IMR-90 (cell line): Measurements from ENCODE around the gene NKTR. TPM values are rescaled to one million over a fixed set of nuclear protein-coding genes. Genes with fewer than 3 reads are reported as not detected.
A peak's percentile ranks its signal among the peaks of the same experiment; 100 is the strongest.

ENCODE experiments used
- ATAC-seq: fragments of 200-7000 bp; cut with Tn5 transposase; 2 replicates; pipeline ENCODE4 v1.9.1; 2020; ENCODE audit warnings: low read depth, mild to moderate bottlenecking, moderate library complexity
- BruUV-seq: library from RNA; stranded (reverse); fragments of 400-500 nt; replicated peaks from 2 replicates; lab custom pipeline; 2021; lab: Mats Ljungman, UMichigan
- CTCF ChIA-PET: fragments of 300-600 bp; formaldehyde crosslinking; extraction: SDS; loops from one replicate; lab custom pipeline; 2021; ENCODE audit warnings: antibody characterized with exemption; lab: Yijun Ruan, JAX
- POLR2A ChIA-PET: fragments of 300-600 bp; sonication (Branson Sonifier 250); formaldehyde crosslinking; loops from one replicate; lab custom pipeline; 2022; ENCODE audit warnings: antibody characterized with exemption; ENCODE audit not compliant: unreplicated experiment; lab: Charles Lee
- DNase-seq: peaks from one replicate; pipeline ENCODE4 v3.0.0; 2013
- H2AFZ ChIP-seq: replicated peaks from 2 replicates; pipeline ENCODE3; 2013; ENCODE audit warnings: low read length, mild to moderate bottlenecking; ENCODE audit not compliant: poor library complexity
- H2AK5ac ChIP-seq: 2 replicates; pipeline ENCODE4 v1.6.1; 2013; ENCODE audit warnings: low read depth, low read length, inconsistent platforms
- H2AK9ac ChIP-seq: replicated peaks from 2 replicates; pipeline ENCODE3; 2013; ENCODE audit warnings: mild to moderate bottlenecking, low read depth, low read length, moderate library complexity; ENCODE audit not compliant: poor library complexity
- H2BK120ac ChIP-seq: 2 replicates; pipeline ENCODE4 v1.6.1; 2013; ENCODE audit warnings: low read depth, low read length, inconsistent platforms
- H2BK15ac ChIP-seq: 3 replicates; pipeline ENCODE4 v1.6.1; 2013; ENCODE audit warnings: low read depth, low read length, inconsistent platforms
- H2BK20ac ChIP-seq: 2 replicates; pipeline ENCODE4 v1.6.1; 2013; ENCODE audit warnings: low read depth, mild to moderate bottlenecking, inconsistent platforms, low read length, moderate library complexity
- H2BK5ac ChIP-seq: 2 replicates; pipeline ENCODE4 v1.6.1; 2013; ENCODE audit warnings: mild to moderate bottlenecking, low read depth, low read length, inconsistent platforms; ENCODE audit not compliant: poor library complexity, severe bottlenecking
- H3K14ac ChIP-seq: replicated peaks from 2 replicates; pipeline ENCODE4 v1.6.1; 2013; ENCODE audit warnings: low read depth, low read length, inconsistent platforms
- H3K18ac ChIP-seq: 2 replicates; pipeline ENCODE4 v1.6.1; 2013; ENCODE audit warnings: low read depth, low read length, control low read depth
- H3K23ac ChIP-seq: 2 replicates; pipeline ENCODE4 v1.6.1; 2013; ENCODE audit warnings: low read depth, low read length, inconsistent platforms
- H3K27ac ChIP-seq: 2 replicates; pipeline ENCODE4 v1.5.1; 2013; ENCODE audit warnings: mild to moderate bottlenecking, control low read depth, low read length; ENCODE audit not compliant: insufficient read depth
- H3K27me3 ChIP-seq: 2 replicates; pipeline ENCODE4 v1.6.1; 2013; ENCODE audit warnings: low read length; ENCODE audit not compliant: control insufficient read depth, insufficient read depth
- H3K36me3 ChIP-seq: 2 replicates; pipeline ENCODE4 v1.6.1; 2013; ENCODE audit warnings: low read length, mixed read lengths; ENCODE audit not compliant: control insufficient read depth, insufficient read depth
- H3K4ac ChIP-seq: 2 replicates; pipeline ENCODE4 v1.6.1; 2013; ENCODE audit warnings: low read depth, low read length, inconsistent platforms
- H3K4me1 ChIP-seq: 2 replicates; pipeline ENCODE4 v1.6.1; 2013; ENCODE audit warnings: low read length, mixed read lengths; ENCODE audit not compliant: control insufficient read depth, insufficient read depth
- H3K4me2 ChIP-seq: 2 replicates; pipeline ENCODE4 v1.6.1; 2013; ENCODE audit warnings: low read depth, mild to moderate bottlenecking, control low read depth, low read length, moderate library complexity
- H3K4me3 ChIP-seq: 2 replicates; pipeline ENCODE4 v1.5.1; 2013; ENCODE audit warnings: low read depth, mild to moderate bottlenecking, control low read depth, low read length, moderate library complexity; ENCODE audit not compliant: insufficient read depth
- H3K56ac ChIP-seq: 2 replicates; pipeline ENCODE4 v1.6.1; 2013; ENCODE audit warnings: low read length, inconsistent platforms; ENCODE audit not compliant: insufficient read depth; ENCODE audit errors: extremely low read depth
- H3K79me1 ChIP-seq, 2 experiments: 2 replicates each; pipeline ENCODE4 v1.6.1; 2013; ENCODE audit warnings: low read length in 2 of 2, inconsistent platforms in 1 of 2, low read depth in 1 of 2
- H3K9ac ChIP-seq: 2 replicates; pipeline ENCODE4 v1.6.1; 2013; ENCODE audit warnings: low read depth, low read length, control low read depth
- H3K9me1 ChIP-seq: 2 replicates; pipeline ENCODE4 v1.6.1; 2013; ENCODE audit warnings: low read length, inconsistent platforms; ENCODE audit not compliant: insufficient read depth
- H3K9me3 ChIP-seq: 2 replicates; pipeline ENCODE4 v1.6.1; 2013; ENCODE audit warnings: low read length; ENCODE audit not compliant: control insufficient read depth, insufficient read depth
- H4K20me1 ChIP-seq: 2 replicates; pipeline ENCODE4 v1.6.1; 2013; ENCODE audit warnings: low read length, inconsistent platforms; ENCODE audit not compliant: insufficient read depth
- H4K5ac ChIP-seq: 2 replicates; pipeline ENCODE4 v1.6.1; 2013; ENCODE audit warnings: mild to moderate bottlenecking, low read depth, low read length, control low read depth
- H4K8ac ChIP-seq, 2 experiments: 2 replicates each; pipeline ENCODE4 v1.6.1; 2013; ENCODE audit warnings: low read depth in 2 of 2, low read length in 2 of 2, control low read depth in 1 of 2, inconsistent platforms in 1 of 2
- H4K91ac ChIP-seq: 2 replicates; pipeline ENCODE4 v1.6.1; 2013; ENCODE audit warnings: low read depth, low read length, inconsistent platforms; ENCODE audit not compliant: insufficient read depth
- BHLHE40 ChIP-seq: fragments of 150-350 bp; IDR thresholded peaks from 2 replicates; pipeline ENCODE4 v1.6.1; 2016; ENCODE audit warnings: mild to moderate bottlenecking, low read depth, low read length
- CEBPB ChIP-seq: IDR thresholded peaks from 2 replicates; pipeline ENCODE4 v1.6.1; 2012; ENCODE audit warnings: low read depth, low read length, improper control_type of control experiment
- CHD1 ChIP-seq: IDR thresholded peaks from 2 replicates; pipeline ENCODE4 v1.6.1; 2012; ENCODE audit warnings: low read depth, low read length, improper control_type of control experiment
- CTCF ChIP-seq: conservative IDR thresholded peaks from 2 replicates; pipeline ENCODE4 v1.5.1; 2012; ENCODE audit warnings: mild to moderate bottlenecking, low read depth, low read length, improper control_type of control experiment
- ELK1 ChIP-seq: fragments of 150-350 bp; IDR thresholded peaks from 2 replicates; pipeline ENCODE4 v1.6.1; 2016; ENCODE audit warnings: low read depth, mild to moderate bottlenecking, low read length, moderate library complexity, borderline replicate concordance
- FOS ChIP-seq: fragments of 150-350 bp; IDR thresholded peaks from 2 replicates; pipeline ENCODE4 v1.6.1; 2016; ENCODE audit warnings: low read depth, low read length
- MAZ ChIP-seq: IDR thresholded peaks from 2 replicates; pipeline ENCODE4 v1.6.1; 2012; ENCODE audit warnings: low read depth, mild to moderate bottlenecking, low read length, improper control_type of control experiment, moderate library complexity, borderline replicate concordance
- MXI1 ChIP-seq: IDR thresholded peaks from 2 replicates; pipeline ENCODE4 v1.6.1; 2012; ENCODE audit warnings: low read depth, mild to moderate bottlenecking, low read length, moderate library complexity, borderline replicate concordance
- NFE2L2 ChIP-seq: fragments of 150-350 bp; IDR thresholded peaks from 2 replicates; pipeline ENCODE4 v1.6.1; 2016; ENCODE audit warnings: low read depth, mild to moderate bottlenecking, low read length
- POLR2A ChIP-seq: IDR thresholded peaks from 2 replicates; pipeline ENCODE4 v1.6.1; 2012; ENCODE audit warnings: mild to moderate bottlenecking, low read depth, low read length
- RAD21 ChIP-seq: IDR thresholded peaks from 2 replicates; pipeline ENCODE4 v1.6.1; 2012; ENCODE audit warnings: low read length, improper control_type of control experiment
- RCOR1 ChIP-seq: IDR thresholded peaks from 2 replicates; pipeline ENCODE4 v1.6.1; 2012; ENCODE audit warnings: mild to moderate bottlenecking, low read length, improper control_type of control experiment; ENCODE audit not compliant: insufficient replicate concordance
- RFX5 ChIP-seq: IDR thresholded peaks from 2 replicates; pipeline ENCODE4 v1.8.0; 2012; ENCODE audit warnings: low read depth, mild to moderate bottlenecking, low read length, moderate library complexity
- SMC3 ChIP-seq: fragments of 150-350 bp; IDR thresholded peaks from 2 replicates; pipeline ENCODE4 v1.6.1; 2016; ENCODE audit warnings: low read depth, mild to moderate bottlenecking, antibody characterized with exemption, low read length, moderate library complexity
- USF2 ChIP-seq: fragments of 150-350 bp; IDR thresholded peaks from 2 replicates; pipeline ENCODE4 v1.6.1; 2017; ENCODE audit warnings: mild to moderate bottlenecking, antibody characterized with exemption, low read length, low read depth
- WGBS, 2 experiments: methylation state at CpG; one replicate each; pipeline versions ENCODE4 v1.1.5 to v1.1.7; 2013; ENCODE audit warnings: missing lambda C conversion rate in 2 of 2; ENCODE audit not compliant: insufficient read length in 1 of 2; ENCODE audit errors: extremely low coverage in 2 of 2; 5-methylcytosine and 5-hydroxymethylcytosine counted together
- dilution Hi-C: fragments of 300-500 bp; cut with HindIII; formaldehyde crosslinking; loops from one replicate; pipeline ENCODE4 v1.14.3; 2018; ENCODE audit warnings: low sequenced_read_pairs; ENCODE audit not compliant: unreplicated experiment
- in situ Hi-C: fragments of 300-500 bp; cut with MboI; formaldehyde crosslinking; loops from 3 replicates; pipeline ENCODE4 v1.14.3; 2019; ENCODE audit warnings: low sequenced_read_pairs, inconsistent platforms, mixed read lengths
- intact Hi-C: fragments of 100-400 bp; cut with micrococcal nuclease; formaldehyde crosslinking; loops from 2 replicates; pipeline ENCODE4 v1.10.0; 2022
- polyA plus RNA-seq, 3 experiments: library from polyadenylated mRNA; depleted of rRNA; stranded (reverse); fragments of >200 nt; gene quantifications; 2 replicates each; pipeline ENCODE4 v1.2.3, GENCODE V29; 2012; ENCODE audit warnings: low replicate concordance in 1 of 3
- total RNA-seq: library from RNA; depleted of rRNA; stranded (reverse); fragments of >200 nt; gene quantifications from 2 replicates; pipeline ENCODE4 v1.2.3, GENCODE V29; 2012

Gene NKTR
- total and polyA plus RNA-seq, 2 of the 4 experiments (the other 2 are of a cell fraction) = 24.0 to 30.7 TPM

GRCh38 chr3:42690191-42690590, 89.7 kb downstream of the NKTR start:
- 59% methylated on average over 7 of the region's 7 CpGs; no CpG with 5 or more reads in 1 of the 2 experiments for WGBS, 2 experiments
- dilution Hi-C loops = no loop called here
- POLR2A ChIA-PET = no interaction called here

More at GRCh38 chr3:42690191-42690590, 89.7 kb downstream of the NKTR start:
- Histone ChIP-seq H3K9ac (no peak overlapping the region), H3K9me1 (0 out of 2 replicates have a peak, but pooled peaks cover 2% of the 10 kb centered on the region), H2BK5ac (no peak overlapping the region), H3K4ac (no peak overlapping the region), H2BK120ac (no peak overlapping the region), H3K4me3 (no peak overlapping the region), H2BK20ac (no peak overlapping the region), H3K9me3 (peaks cover 7% of the 10 kb centered on the region), H2AK5ac (no peak overlapping the region), H3K4me2 (no peak overlapping the region), H2BK15ac (no peak overlapping the region), H3K36me3 (no peaks in the 10 kb centered on the region), H3K27ac (no peak overlapping the region), H3K27me3 (peaks cover 78% of the 10 kb centered on the region), H4K8ac (no peak overlapping the region), H4K5ac (no peak overlapping the region), H2AFZ (peak overlapping the region; percentile 33), H3K4me1 (peaks cover 2% of the 10 kb centered on the region; the same call in 1 of the 2 replicates), H3K23ac (no peak overlapping the region), H2AK9ac (peak overlapping the region; percentile 37), H3K79me1 (no peaks in the 10 kb centered on the region), H4K20me1 (no peaks in the 10 kb centered on the region; the same call in 1 of the 2 replicates), H4K91ac (no peak overlapping the region), H3K18ac (no peak overlapping the region), H3K14ac (no peak overlapping the region), H3K56ac (no peak overlapping the region)
- intact Hi-C loops = no loop called here
- CTCF ChIA-PET = no interaction called here
- in situ Hi-C loops = no loop called here
- ATAC-seq = no peak
- no peak for TF ChIP-seq MXI1
- no peak for TF ChIP-seq CTCF
- TF ChIP-seq CHD1 = no peak
- no peak for TF ChIP-seq CEBPB
- TF ChIP-seq MAZ = no peak
- TF ChIP-seq POLR2A = no peak
- TF ChIP-seq NFE2L2 = no peak
- TF ChIP-seq SMC3 = no peak
- TF ChIP-seq BHLHE40 = no peak
- TF ChIP-seq RCOR1 = no peak
- TF ChIP-seq FOS = no peak
- no peak for TF ChIP-seq RFX5
- no peak for TF ChIP-seq RAD21
- no peak for TF ChIP-seq ELK1
- no peak for TF ChIP-seq USF2
- no TSS peak for BruUV-seq
- DNase-seq = no peak
